DMS153 (cell line): ENCODE measurements around the gene YPEL4.
"Not testable (repeated sequence)": the region's sequence is repeated elsewhere in the genome, so short reads cannot be mapped to it uniquely, and the experiment has no call there.

Source experiments
- DNase-seq: peaks from one replicate; lab custom pipeline; 2025; lab: John Stamatoyannopoulos, UW

The YPEL4 gene

GRCh38 chr11:57649826-57650738, at the start of gene YPEL4:
YPEL4 (minus strand) TSS chr11:57649912; CDS start chr11:57647107, 2,805 bp downstream.
- DNase-seq = no peak

- DNase-seq = no peak
These were observed 49.2 kb upstream of the YPEL4 start for GRCh38 chr11:57698843-57699365.

GRCh38 chr11:57690474-57690873, 40.8 kb upstream of the YPEL4 start:
- not testable (repeated sequence) for DNase-seq

- DNase-seq = no peak
These were observed 31.5 kb upstream of the YPEL4 start for GRCh38 chr11:57681168-57681567.

GRCh38 chr11:57680552-57680874, 30.8 kb upstream of the YPEL4 start:
- no peak for DNase-seq

- no peak for DNase-seq
These were observed 29.7 kb upstream of the YPEL4 start for GRCh38 chr11:57679396-57679795.

GRCh38 chr11:57675176-57675941, 25.6 kb upstream of the YPEL4 start:
- no peak for DNase-seq

GRCh38 chr11:57674251-57674650, 24.5 kb upstream of the YPEL4 start:
- DNase-seq = no peak

- no peak for DNase-seq
These were observed 18.7 kb upstream of the YPEL4 start for GRCh38 chr11:57668434-57668782.

- peak; percentile 99 for DNase-seq
These were observed 18.2 kb upstream of the YPEL4 start, which contains the start of gene ZDHHC5 for GRCh38 chr11:57667736-57668433. ZDHHC5 (plus strand) TSS chr11:57668114; CDS start chr11:57673091, 4,977 bp downstream.

- DNase-seq = peak; percentile 97
These were observed 17.5 kb upstream of the YPEL4 start for GRCh38 chr11:57667117-57667735.

- no peak for DNase-seq
These were observed 14.3 kb upstream of the YPEL4 start for GRCh38 chr11:57663975-57664374.

GRCh38 chr11:57662893-57663292, 13.2 kb upstream of the YPEL4 start:
- no peak for DNase-seq

GRCh38 chr11:57659669-57660068, 10.0 kb upstream of the YPEL4 start:
- DNase-seq = no peak

- DNase-seq = no peak
These were observed 8.3 kb upstream of the YPEL4 start for GRCh38 chr11:57658023-57658361.

GRCh38 chr11:57657194-57658022, 7.7 kb upstream of the YPEL4 start, which contains the start of gene CLP1:
CLP1 (plus strand) TSS chr11:57657762; CDS start chr11:57659477, 1,715 bp downstream.
- peak; percentile 97 for DNase-seq

GRCh38 chr11:57656885-57657193, 7.1 kb upstream of the YPEL4 start:
- DNase-seq = no peak

GRCh38 chr11:57653163-57653562, 3.5 kb upstream of the YPEL4 start:
- no peak for DNase-seq

- no peak for DNase-seq
These were observed 3.0 kb upstream of the YPEL4 start for GRCh38 chr11:57652662-57653061.

GRCh38 chr11:57652230-57652629, 2.5 kb upstream of the YPEL4 start:
- not testable (repeated sequence) for DNase-seq

GRCh38 chr11:57651408-57651807, 1.7 kb upstream of the YPEL4 start:
- no peak for DNase-seq
